ENCODE measurements around the gene GALR2.
"Not testable (repeated sequence)": the region's sequence is repeated elsewhere in the genome, so short reads cannot be mapped to it uniquely, and the experiment has no call there.

Gene GALR2, protein sequence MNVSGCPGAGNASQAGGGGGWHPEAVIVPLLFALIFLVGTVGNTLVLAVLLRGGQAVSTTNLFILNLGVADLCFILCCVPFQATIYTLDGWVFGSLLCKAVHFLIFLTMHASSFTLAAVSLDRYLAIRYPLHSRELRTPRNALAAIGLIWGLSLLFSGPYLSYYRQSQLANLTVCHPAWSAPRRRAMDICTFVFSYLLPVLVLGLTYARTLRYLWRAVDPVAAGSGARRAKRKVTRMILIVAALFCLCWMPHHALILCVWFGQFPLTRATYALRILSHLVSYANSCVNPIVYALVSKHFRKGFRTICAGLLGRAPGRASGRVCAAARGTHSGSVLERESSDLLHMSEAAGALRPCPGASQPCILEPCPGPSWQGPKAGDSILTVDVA

DNA sequence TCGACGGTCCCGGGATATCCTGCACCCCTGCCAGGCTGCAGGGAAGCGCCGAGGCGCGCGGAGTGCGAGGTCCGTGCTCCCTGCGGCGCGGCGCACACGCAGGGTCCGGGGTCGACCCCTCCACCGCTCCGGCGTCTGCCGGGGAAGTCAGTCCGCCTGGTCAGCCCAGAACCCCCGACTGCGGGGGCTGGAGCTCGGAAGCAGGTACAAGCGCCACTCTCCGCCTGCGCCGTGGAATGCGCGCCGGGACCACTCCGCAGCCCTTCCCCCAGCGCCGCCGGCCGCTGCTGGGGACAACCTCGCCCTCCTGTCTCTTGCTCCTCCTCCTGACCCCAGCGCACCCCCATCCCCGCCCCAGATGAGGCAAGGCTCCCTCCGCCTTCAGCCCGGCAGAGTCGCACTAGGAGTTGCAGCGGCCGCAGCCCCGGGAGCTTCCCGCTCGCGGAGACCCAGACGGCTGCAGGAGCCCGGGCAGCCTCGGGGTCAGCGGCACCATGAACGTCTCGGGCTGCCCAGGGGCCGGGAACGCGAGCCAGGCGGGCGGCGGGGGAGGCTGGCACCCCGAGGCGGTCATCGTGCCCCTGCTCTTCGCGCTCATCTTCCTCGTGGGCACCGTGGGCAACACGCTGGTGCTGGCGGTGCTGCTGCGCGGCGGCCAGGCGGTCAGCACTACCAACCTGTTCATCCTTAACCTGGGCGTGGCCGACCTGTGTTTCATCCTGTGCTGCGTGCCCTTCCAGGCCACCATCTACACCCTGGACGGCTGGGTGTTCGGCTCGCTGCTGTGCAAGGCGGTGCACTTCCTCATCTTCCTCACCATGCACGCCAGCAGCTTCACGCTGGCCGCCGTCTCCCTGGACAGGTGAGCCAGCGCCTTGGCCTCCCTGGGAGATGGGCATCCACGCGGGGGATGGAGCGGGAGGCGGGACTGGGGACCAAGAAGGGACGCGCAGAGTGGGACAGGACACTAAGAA, at the start of gene GALR2:
GALR2 (plus strand) TSS at position 392 of the 974 bp plus-strand sequence; CDS start at position 495, 103 bp downstream.
- peak; percentile 21 for DNase-seq

DNA sequence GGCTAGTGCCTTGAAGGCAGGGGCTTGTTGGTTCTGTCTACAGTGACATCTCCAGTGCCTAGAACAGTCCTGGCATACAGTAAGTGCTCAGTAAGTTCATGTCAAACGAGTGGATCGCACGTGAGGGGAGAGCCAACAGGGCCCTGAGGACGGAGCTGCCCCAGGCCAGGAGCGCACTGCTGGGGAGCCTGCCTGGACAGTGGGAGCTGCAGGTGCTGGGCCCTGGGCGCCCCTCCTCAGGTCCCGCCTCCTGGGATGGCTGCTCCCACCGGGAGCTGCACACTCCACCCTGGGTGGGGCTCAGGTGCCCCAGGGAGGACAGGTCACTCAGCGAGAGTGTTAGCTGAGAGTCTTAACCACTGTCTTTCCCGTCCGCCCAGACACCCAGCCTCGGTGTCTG, 49.3 kb upstream of the GALR2 start:
- no peak for DNase-seq

DNA sequence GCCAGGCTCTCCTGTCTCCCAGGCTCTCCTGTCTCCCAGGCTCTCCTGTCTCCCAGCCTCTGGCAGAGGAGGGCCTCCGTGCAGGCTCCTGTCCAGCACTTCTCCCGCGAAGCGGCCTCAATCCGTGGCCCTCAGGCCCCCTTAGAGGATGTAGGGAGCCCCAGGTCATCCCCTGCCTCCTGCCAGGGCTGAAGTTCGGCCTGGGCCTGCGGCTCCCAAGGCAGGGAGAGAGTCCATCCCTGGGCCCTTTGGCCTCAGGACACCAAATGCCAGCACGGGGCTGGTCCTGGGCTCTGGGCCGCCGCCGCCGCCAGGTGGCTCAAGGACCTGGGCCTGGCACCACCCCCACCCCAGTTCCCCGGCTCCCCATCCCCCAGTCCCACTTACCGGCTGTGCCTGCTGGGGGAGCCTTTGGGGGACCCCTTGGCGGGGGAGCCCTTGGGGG, 47.8 kb upstream of the GALR2 start:
- no peak for DNase-seq

DNA sequence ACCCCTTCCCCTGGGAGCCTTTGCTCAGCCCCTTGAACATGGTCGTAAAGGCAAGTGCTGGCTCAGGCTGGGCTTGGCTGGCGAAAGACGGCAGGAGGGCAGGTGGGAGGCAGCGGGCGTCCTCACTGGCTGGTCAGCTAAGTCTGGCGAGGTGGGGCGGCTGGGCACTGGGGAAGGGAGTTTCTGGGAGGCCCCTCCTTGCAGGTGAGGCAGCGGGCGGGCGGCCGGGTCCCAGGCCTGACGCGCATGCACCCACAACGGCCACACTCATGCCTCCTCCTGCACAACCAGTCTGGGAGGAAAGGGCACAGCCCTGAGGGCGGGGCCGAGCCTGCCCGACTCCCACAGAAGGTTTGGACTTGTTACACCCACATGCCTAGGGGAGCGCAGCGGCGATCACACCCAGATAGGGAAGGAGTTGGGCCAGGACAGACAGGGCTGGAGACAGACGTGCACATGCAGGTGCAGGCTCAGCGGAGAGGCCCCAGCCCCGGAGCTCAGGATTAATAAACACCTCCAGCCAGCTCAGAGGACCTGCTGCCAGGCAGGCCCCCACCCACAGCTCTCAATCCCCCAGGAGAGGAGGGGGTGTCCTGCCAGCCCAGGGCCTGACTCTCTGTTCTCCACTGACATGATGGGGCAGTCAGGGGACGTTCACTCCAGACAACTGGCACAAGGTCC, 47.3 kb upstream of the GALR2 start, which contains the start of gene EVPL:
EVPL (minus strand) TSS at position 148 of the 681 bp plus-strand sequence; CDS start at position 40, 108 bp downstream.
- DNase-seq: peak; percentile 36

GRCh38 chr17:76032073-76032779, 42.4 kb upstream of the GALR2 start:
- DNase-seq: no peak

GRCh38 chr17:76032780-76033108, 41.8 kb upstream of the GALR2 start:
- no peak for DNase-seq

GRCh38 chr17:76033139-76033538, 41.4 kb upstream of the GALR2 start:
- DNase-seq: no peak

- no peak for DNase-seq
Observed at GRCh38 chr17:76034428-76035350, 39.9 kb upstream of the GALR2 start.

DNA sequence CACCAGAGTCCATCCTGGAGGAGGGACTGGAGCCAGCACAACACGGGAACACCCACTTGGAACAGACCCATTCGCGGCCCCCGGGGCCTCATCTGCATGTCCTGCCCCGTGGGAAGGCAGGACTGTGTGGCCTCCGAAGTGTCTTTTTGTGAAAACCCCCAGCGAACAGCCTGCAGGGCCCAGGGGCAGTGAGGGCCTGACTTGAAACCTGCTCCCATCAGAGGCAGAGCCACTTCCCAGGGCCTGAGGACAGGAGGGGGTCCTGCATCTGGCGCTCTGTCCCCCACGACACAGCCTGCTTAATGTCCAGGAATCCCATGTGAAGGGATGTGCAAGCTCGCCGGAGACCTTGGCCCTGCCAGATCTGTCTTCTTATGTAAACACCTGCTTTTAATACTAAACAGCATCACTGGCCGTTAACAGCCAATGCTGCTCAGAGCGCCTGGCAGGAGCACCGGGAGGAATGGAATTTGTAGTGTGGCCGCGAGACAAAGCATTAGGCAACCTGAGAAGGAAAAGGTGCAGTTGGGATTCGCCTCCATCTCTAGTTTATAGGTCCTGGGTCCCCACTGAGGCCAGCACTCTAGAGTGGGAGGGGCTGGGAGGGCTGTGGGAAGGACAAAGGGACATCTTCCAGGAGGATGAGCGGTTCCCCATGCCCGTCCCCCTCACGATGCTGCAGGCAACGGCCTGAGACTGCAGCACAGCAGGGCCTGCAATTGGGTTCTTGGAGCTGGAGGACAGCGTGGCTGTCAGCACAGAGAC, 37.9 kb upstream of the GALR2 start:
- DNase-seq: no peak

DNA sequence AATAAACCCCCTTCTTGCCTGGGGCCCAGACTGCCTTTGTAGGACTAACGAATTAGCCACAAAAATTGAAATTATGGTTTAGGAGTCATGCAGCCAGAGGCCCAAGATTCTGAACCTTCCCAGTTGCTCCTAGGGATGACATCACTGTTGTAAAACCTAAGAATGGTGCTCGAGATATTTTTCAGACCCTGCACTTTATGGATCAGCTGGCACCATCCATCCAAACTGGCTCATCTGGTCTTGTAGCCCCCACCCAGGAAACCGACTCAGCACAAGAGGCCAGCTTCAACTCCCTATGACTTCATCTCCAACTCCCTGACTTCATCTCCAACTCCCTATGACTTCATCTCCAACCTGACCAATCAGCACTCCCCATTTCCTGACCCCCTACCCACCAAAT, 36.5 kb upstream of the GALR2 start:
- no peak for DNase-seq

DNA sequence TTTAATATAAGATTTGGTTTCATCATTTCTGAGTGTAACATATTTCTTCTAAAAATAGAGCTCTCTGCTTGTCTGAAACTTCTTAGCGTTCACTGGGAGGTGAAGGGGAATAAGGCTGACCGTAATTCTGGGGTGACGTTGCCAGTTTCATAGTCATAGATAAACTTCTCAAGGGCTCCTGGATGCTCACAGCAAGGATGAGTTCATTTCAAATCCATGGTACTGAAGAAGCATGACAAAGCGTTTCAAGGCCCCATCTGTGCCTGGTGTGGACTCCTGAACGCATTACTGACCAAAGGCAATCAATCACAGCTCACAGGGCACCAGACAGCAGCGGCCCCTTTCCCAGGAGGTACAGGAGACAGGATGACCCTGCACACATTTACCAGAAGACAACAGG, 35.5 kb upstream of the GALR2 start:
- DNase-seq: peak; percentile 44

- DNase-seq: no peak
Observed at GRCh38 chr17:76040376-76040775, 34.2 kb upstream of the GALR2 start.

DNA sequence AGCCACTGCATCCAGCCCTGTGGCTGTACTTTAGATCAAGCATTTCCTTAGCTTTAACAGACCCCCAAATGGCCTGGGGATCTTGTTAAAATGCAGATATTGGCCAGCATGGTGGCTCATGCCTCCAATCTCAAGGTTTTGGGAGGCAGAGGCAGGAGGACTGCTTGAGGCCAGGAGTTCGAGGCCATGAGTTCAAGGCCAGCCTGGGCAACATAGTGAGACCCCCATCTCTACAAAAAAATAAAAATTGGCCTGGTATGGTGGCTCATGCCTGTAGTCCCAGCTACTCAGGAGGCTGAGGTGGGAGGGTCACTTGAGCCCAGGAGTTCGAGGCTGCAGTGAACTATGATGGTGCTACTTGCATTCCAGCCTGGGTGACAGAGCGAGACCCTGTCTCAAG, 31.7 kb upstream of the GALR2 start:
- not testable (repeated sequence) for DNase-seq

DNA sequence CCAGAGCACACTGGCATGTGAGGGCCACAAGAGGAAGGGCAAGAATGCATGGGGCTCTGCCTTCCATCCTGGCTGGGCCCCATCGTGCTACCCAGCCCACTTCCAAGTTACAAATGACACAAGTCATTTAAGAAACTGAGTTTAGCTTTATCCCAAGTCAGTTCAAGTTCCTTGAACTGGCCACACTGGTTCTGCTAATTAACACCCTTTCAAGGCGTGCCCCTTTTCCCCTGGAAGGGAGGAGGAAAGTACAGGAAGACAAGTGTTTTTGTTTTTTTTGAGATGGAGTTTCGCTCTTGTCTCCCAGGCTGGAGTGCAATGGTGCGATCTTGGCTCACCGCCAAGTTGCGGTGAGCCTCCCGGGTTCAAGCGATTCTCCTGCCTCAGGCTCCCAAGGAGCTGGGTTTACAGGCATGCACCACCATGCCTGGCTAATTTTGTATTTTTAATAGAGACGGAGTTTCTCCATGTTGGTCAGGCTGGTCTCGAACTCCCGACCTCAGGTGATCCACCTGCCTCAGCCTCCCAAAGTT, 30.0 kb upstream of the GALR2 start:
- DNase-seq: not testable (repeated sequence)

DNA sequence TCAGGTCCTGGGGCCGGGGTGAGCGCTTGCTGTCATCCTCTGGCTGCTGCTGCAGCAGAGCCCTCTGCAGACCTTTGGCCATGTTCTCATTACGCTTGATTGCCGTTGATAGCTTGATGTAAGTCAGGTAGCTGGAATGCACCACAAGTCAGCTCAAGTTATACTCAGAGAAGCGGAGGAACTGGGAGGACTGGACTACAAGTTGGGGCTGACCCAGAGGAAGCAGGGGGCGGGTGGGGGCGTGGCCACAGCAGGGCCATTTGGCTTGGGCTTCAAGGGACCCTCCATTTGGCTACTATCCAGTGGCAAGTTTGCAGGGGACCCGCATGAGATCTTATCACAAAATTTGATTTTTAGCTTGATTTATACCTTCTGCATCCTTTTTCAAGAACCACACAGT, 28.5 kb upstream of the GALR2 start:
- DNase-seq: no peak

- DNase-seq: no peak
Observed at GRCh38 chr17:76048025-76048605, 26.5 kb upstream of the GALR2 start.

DNA sequence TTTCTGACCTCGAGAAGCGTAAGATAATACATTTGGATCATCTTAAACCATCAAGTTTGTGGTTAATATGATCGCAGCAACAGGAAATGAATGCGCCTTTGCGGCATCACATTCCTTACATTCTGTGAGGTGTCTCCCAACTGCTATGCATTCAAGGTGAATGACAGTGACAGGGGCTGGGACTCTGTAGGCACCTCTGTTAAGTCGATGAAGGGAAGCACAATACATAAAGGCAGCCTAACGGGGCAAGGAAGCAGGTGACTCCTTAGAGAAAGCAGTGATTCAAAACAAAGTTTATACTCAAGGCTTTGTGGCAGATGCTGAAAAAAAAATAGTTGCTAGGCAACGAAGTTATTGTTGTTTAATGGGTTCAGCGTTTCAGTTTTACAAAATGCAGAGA, 25.9 kb upstream of the GALR2 start:
- no peak for DNase-seq

DNA sequence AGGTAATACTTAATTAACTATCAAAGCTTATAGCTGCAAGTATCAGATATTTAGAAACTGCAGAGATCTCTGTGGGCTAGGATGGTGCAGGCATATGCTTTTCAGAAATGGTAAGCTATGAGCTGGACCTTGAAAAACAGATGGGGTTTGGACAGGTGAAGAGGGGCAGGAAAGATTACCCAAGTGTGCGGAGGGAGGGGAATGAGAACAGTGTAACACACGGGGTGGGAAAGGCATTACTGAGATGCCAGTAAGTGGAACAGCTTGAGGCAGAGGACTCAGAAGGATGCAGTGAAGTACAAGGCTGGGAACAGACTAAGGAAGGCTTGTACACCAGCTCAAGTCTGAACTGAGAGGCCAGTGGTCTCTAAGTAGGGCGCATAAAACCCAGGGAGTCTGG, 25.3 kb upstream of the GALR2 start:
- no peak for DNase-seq

- DNase-seq: no peak
Observed at GRCh38 chr17:76049836-76050537, 24.6 kb upstream of the GALR2 start.

Measured in NCI-H82 (cell line).